ENCODE data around the gene CPXM1. TPM values are rescaled to one million over a fixed set of nuclear protein-coding genes. Genes with fewer than 3 reads are reported as not detected.

The CPXM1 gene
- total and polyA plus RNA-seq, 2 donors (not counting 3 experiments of a cell fraction or from before 2014, with no cell fraction given), result 18.9 to 20.3 TPM

- Histone ChIP-seq H3K27me3 (ENCODE audit: control insufficient read depth in 2 of 2, insufficient read depth in 2 of 2, low read length in 2 of 2) (peaks cover 53 to 66% of the 10 kb centered on the region in 2 experiments), H3K9me1 (replicated peaks; ENCODE audit: control insufficient read depth, extremely low read depth, insufficient read depth, low read length) (no peaks in the 10 kb centered on the region), H3K9ac (replicated peaks; ENCODE audit: extremely low read depth, insufficient read depth, low read length) (no peak overlapping the region), H3K4me1 (ENCODE audit: control insufficient read depth, extremely low read depth, insufficient read depth, low read length) (peaks cover 17% of the 10 kb centered on the region), H3K36me3 (ENCODE audit: control insufficient read depth in 2 of 2, extremely low read depth in 1 of 2, insufficient read depth in 2 of 2, low read length in 2 of 2) (no peaks in the 10 kb centered on the region), H3K9me3 (replicated peaks; ENCODE audit: control insufficient read depth, insufficient read depth, low read length) (no peaks in the 10 kb centered on the region), H2AFZ (ENCODE audit: low read depth, low read length) (no peak overlapping the region), H3K79me2 (ENCODE audit: control insufficient read depth, insufficient read depth, low read length) (no peaks in the 10 kb centered on the region), H4K20me1 (replicated peaks; ENCODE audit: control insufficient read depth, extremely low read depth, insufficient read depth, low read length) (no peaks in the 10 kb centered on the region), H3K27ac (ENCODE audit: insufficient read depth, low read depth, low read length) (no peak overlapping the region), H3K4me2 (ENCODE audit: insufficient read depth, low read length) (peak overlapping the region; percentile 27), H3K4me3 (replicated peaks in 1 of 3; ENCODE audit: insufficient read depth in 1 of 3, low read depth in 1 of 3, low read length in 3 of 3) (no peak overlapping the region)
- TF ChIP-seq MYC (IDR thresholded peaks at IDR 0.05; ENCODE audit: low read depth, low read length) (no peak), EZH2 (IDR thresholded peaks at IDR 0.05; ENCODE audit: borderline replicate concordance, low read depth, low read length, severe bottlenecking) (peak; percentile 45)
- FAIRE-seq, result peak; percentile 4
- CTCF ChIA-PET, result interaction anchor here (1.0 to 10.0 kb wide), 3 partner anchors 7 to 101 kb away, joined by 3 to 171 read pairs (median 13); no protein-coding TSS in a partner anchor
- dilution Hi-C loops (cut with MboI; ENCODE audit: extremely low pct_ligation_motif_present, low sequenced_read_pairs), result no loop called here
- intact Hi-C loops (cut with micrococcal nuclease), result loop anchor here (5.0 kb wide), 1 partner anchor 122 kb away; the partner anchor contains the start of gene PTPRA
- POLR2A ChIA-PET, result interaction anchor here (0.7 kb wide), 1 partner anchor 63 kb away, joined by 3 read pairs; no protein-coding TSS in a partner anchor
- DNase-seq (ENCODE audit: low read depth, low spot score), result peak; percentile 7
- BruUV-seq (replicated peaks), result no TSS peak
Observed at GRCh38 chr20:2750491-2751251, 49.8 kb downstream of the CPXM1 start.

- no peaks in the 10 kb centered on the region for H3K9me3 ChIP-seq (replicated peaks; ENCODE audit: control insufficient read depth, insufficient read depth, low read length)
- H4K20me1 ChIP-seq (replicated peaks; ENCODE audit: control insufficient read depth, extremely low read depth, insufficient read depth, low read length), result no peaks in the 10 kb centered on the region
- dilution Hi-C loops (cut with MboI; ENCODE audit: extremely low pct_ligation_motif_present, low sequenced_read_pairs) (no loop called here), intact Hi-C loops (cut with micrococcal nuclease) (loop anchor here (5.0 kb wide), 1 partner anchor 122 kb away; the partner anchor contains the start of gene PTPRA)
- peaks cover 17% of the 10 kb centered on the region for H3K4me1 ChIP-seq (ENCODE audit: control insufficient read depth, extremely low read depth, insufficient read depth, low read length)
- H3K4me3 ChIP-seq (replicated peaks in 1 of 3; ENCODE audit: insufficient read depth in 1 of 3, low read depth in 1 of 3, low read length in 3 of 3), result no peak overlapping the region
- no peaks in the 10 kb centered on the region for H3K36me3 ChIP-seq (ENCODE audit: control insufficient read depth in 2 of 2, extremely low read depth in 1 of 2, insufficient read depth in 2 of 2, low read length in 2 of 2)
- CTCF ChIA-PET, result interaction anchor here (1.0 kb wide), 1 partner anchor 102 kb away, joined by 3 read pairs; no protein-coding TSS in a partner anchor
- H3K4me2 ChIP-seq (ENCODE audit: insufficient read depth, low read length), result no peak overlapping the region
- no peak overlapping the region for H3K9ac ChIP-seq (replicated peaks; ENCODE audit: extremely low read depth, insufficient read depth, low read length)
- no peak for TF ChIP-seq MYC (IDR thresholded peaks at IDR 0.05; ENCODE audit: low read depth, low read length)
- peak; percentile 85 for TF ChIP-seq EZH2 (IDR thresholded peaks at IDR 0.05; ENCODE audit: borderline replicate concordance, low read depth, low read length, severe bottlenecking)
- H3K9me1 ChIP-seq (replicated peaks; ENCODE audit: control insufficient read depth, extremely low read depth, insufficient read depth, low read length), result no peaks in the 10 kb centered on the region
- POLR2A ChIA-PET, result no interaction called here
- no peaks in the 10 kb centered on the region for H3K79me2 ChIP-seq (ENCODE audit: control insufficient read depth, insufficient read depth, low read length)
- no TSS peak for BruUV-seq (replicated peaks)
- FAIRE-seq (no peak), DNase-seq (ENCODE audit: low read depth, low spot score) (no peak)
- no peak overlapping the region for H3K27ac ChIP-seq (ENCODE audit: insufficient read depth, low read depth, low read length)
- H2AFZ ChIP-seq (ENCODE audit: low read depth, low read length), result no peak overlapping the region
- H3K27me3 ChIP-seq (ENCODE audit: control insufficient read depth in 2 of 2, insufficient read depth in 2 of 2, low read length in 2 of 2), result peaks cover 52 to 63% of the 10 kb centered on the region in 2 experiments
Observed at GRCh38 chr20:2749951-2750490, 50.4 kb downstream of the CPXM1 start.

Measured in endothelial cell of umbilical vein (primary cell).